Natural killer cell (primary cell): ENCODE results near the gene DYNC2H1. TPM values are rescaled to one million over a fixed set of nuclear protein-coding genes. Genes with fewer than 3 reads are reported as not detected.

Source experiments
- ATAC-seq, 3 donors: fragments of 150-1000 bp in 2 of 3; fragments of 200-7000 bp in 1 of 3; cut with Tn5 transposase; 1 replicate in 1 of 3; 2 replicates in 2 of 3; pipeline ENCODE4 v1.10.0; 2021; ENCODE audit warnings: mild to moderate bottlenecking in 2 of 3, moderate library complexity in 2 of 3
- DNase-seq, 2 donors: peaks; one replicate each; pipeline versions ENCODE4 v3.0.0 to v3.0.0-alpha.2; 2013 to 2021; ENCODE audit warnings: mixed read lengths in 1 of 2
- H3K27ac ChIP-seq: one replicate; pipeline ENCODE4 v1.5.1; 2013; ENCODE audit warnings: mild to moderate bottlenecking, low read length
- H3K27me3 ChIP-seq: one replicate; pipeline ENCODE4 v1.6.1; 2013; ENCODE audit warnings: low read length; ENCODE audit not compliant: control insufficient read depth, insufficient read depth
- H3K36me3 ChIP-seq: one replicate; pipeline ENCODE4 v1.6.1; 2013; ENCODE audit warnings: low read length; ENCODE audit not compliant: control insufficient read depth, insufficient read depth
- H3K4me1 ChIP-seq: one replicate; pipeline ENCODE4 v1.6.1; 2013; ENCODE audit warnings: low read length; ENCODE audit not compliant: control insufficient read depth, insufficient read depth
- H3K4me3 ChIP-seq: one replicate; pipeline ENCODE4 v1.5.1; 2013; ENCODE audit warnings: low read length
- H3K9me3 ChIP-seq: one replicate; pipeline ENCODE4 v1.6.1; 2013; ENCODE audit warnings: low read length; ENCODE audit not compliant: control insufficient read depth, insufficient read depth
- H3K27ac Mint-ChIP-seq, 2 donors: one replicate each; pipeline ENCODE4 v1.8.0; 2022; ENCODE audit warnings: mild to moderate bottlenecking in 2 of 2, mixed read lengths in 2 of 2, moderate library complexity in 1 of 2
- H3K27me3 Mint-ChIP-seq, 2 donors: one replicate each; pipeline ENCODE4 v1.8.0; 2022; ENCODE audit warnings: low read depth in 2 of 2, mixed read lengths in 2 of 2
- H3K36me3 Mint-ChIP-seq: one replicate; pipeline ENCODE4 v1.8.0; 2022; ENCODE audit warnings: mixed read lengths
- H3K4me1 Mint-ChIP-seq, 2 donors: one replicate each; pipeline ENCODE4 v1.8.0; 2022; ENCODE audit warnings: mixed read lengths in 2 of 2
- H3K4me3 Mint-ChIP-seq: one replicate; pipeline ENCODE4 v1.8.0; 2022; ENCODE audit warnings: mild to moderate bottlenecking, moderate library complexity, mixed read lengths
- H3K9me3 Mint-ChIP-seq, 2 donors: one replicate each; pipeline ENCODE4 v1.8.0; 2022; ENCODE audit warnings: mixed read lengths in 2 of 2
- CTCF ChIP-seq: fragments of 200-600 bp; IDR thresholded peaks from one replicate; pipeline ENCODE4 v1.8.0; 2022; ENCODE audit warnings: antibody characterized with exemption
- WGBS: methylation state at CpG from one replicate; pipeline ENCODE4 v1.1.7; 2013; ENCODE audit warnings: missing lambda C conversion rate; ENCODE audit not compliant: insufficient coverage; 5-methylcytosine and 5-hydroxymethylcytosine counted together
- intact Hi-C: fragments of 100-400 bp; cut with micrococcal nuclease; formaldehyde crosslinking; loops from one replicate; pipeline ENCODE4 v1.14.2; 2022
- total RNA-seq, 4 donors: library from RNA; stranded (reverse); fragments of 120-200 nt in 1 of 4; gene quantifications; one replicate each; pipeline versions ENCODE4 v1.2.3 to v1.2.4, GENCODE V29; 2013 to 2022

The DYNC2H1 gene
- total RNA-seq, 3 donors from 2014 or later (not counting 1 experiment from before 2014, with no cell fraction given) = 4.1 to 7.5 (median 4.4) TPM

GRCh38 chr11:103484545-103484944 lies 375.3 kb downstream of the DYNC2H1 start:
- no peaks in the 10 kb centered on the region for H3K4me1 Mint-ChIP-seq
- no peak overlapping the region for H3K4me3 Mint-ChIP-seq
- no peak for ATAC-seq
- H3K36me3 Mint-ChIP-seq = no peaks in the 10 kb centered on the region
- DNase-seq = no peak
- Histone ChIP-seq H3K27me3 (no peaks in the 10 kb centered on the region), H3K4me3 (no peak overlapping the region), H3K9me3 (no peaks in the 10 kb centered on the region), H3K27ac (no peak overlapping the region), H3K36me3 (no peaks in the 10 kb centered on the region), H3K4me1 (no peaks in the 10 kb centered on the region)
- H3K27me3 Mint-ChIP-seq = no peaks in the 10 kb centered on the region
- no peak for TF ChIP-seq CTCF
- intact Hi-C loops = no loop called here
- peaks cover 0 to 7% of the 10 kb centered on the region in 2 donors for H3K9me3 Mint-ChIP-seq
- H3K27ac Mint-ChIP-seq = no peak overlapping the region
- 92% methylated on average over 2 of the region's 3 CpGs for WGBS

GRCh38 chr11:103486604-103487003 lies 377.4 kb downstream of the DYNC2H1 start:
- H3K4me3 Mint-ChIP-seq = no peak overlapping the region
- H3K27ac Mint-ChIP-seq = no peak overlapping the region
- DNase-seq (no peak), ATAC-seq (no peak)
- Histone ChIP-seq H3K27ac (no peak overlapping the region), H3K4me3 (no peak overlapping the region), H3K4me1 (no peaks in the 10 kb centered on the region), H3K36me3 (no peaks in the 10 kb centered on the region), H3K27me3 (no peaks in the 10 kb centered on the region), H3K9me3 (peaks cover 4% of the 10 kb centered on the region)
- no peaks in the 10 kb centered on the region for H3K27me3 Mint-ChIP-seq
- intact Hi-C loops = no loop called here
- no peaks in the 10 kb centered on the region for H3K36me3 Mint-ChIP-seq
- peaks cover 0 to 7% of the 10 kb centered on the region in 2 donors for H3K9me3 Mint-ChIP-seq
- no peak for TF ChIP-seq CTCF
- no CpG with 5 or more reads among the region's 5 CpGs for WGBS
- H3K4me1 Mint-ChIP-seq = no peaks in the 10 kb centered on the region

GRCh38 chr11:103487113-103487512 lies 377.9 kb downstream of the DYNC2H1 start:
- no peak for DNase-seq
- no peaks in the 10 kb centered on the region for H3K27me3 ChIP-seq
- no peaks in the 10 kb centered on the region for H3K36me3 ChIP-seq
- H3K4me1 ChIP-seq = no peaks in the 10 kb centered on the region
- Mint-ChIP-seq H3K27me3 (no peaks in the 10 kb centered on the region), H3K4me1 (no peaks in the 10 kb centered on the region), H3K9me3 (peaks cover 0 to 7% of the 10 kb centered on the region in 2 donors), H3K4me3 (no peak overlapping the region), H3K27ac (no peak overlapping the region), H3K36me3 (no peaks in the 10 kb centered on the region)
- no peak for TF ChIP-seq CTCF
- intact Hi-C loops = no loop called here
- H3K27ac ChIP-seq = no peak overlapping the region
- ATAC-seq = no peak
- peaks cover 4% of the 10 kb centered on the region for H3K9me3 ChIP-seq
- WGBS = 98% methylated on average over 2 of the region's 4 CpGs
- no peak overlapping the region for H3K4me3 ChIP-seq

- H3K4me1 Mint-ChIP-seq = no peaks in the 10 kb centered on the region
- no peak overlapping the region for H3K4me3 Mint-ChIP-seq
- H3K9me3 ChIP-seq = peaks cover 4% of the 10 kb centered on the region
- H3K27me3 ChIP-seq = no peaks in the 10 kb centered on the region
- no peak overlapping the region for H3K27ac Mint-ChIP-seq
- ATAC-seq (peak in 1 of 3 donors; percentile 14), DNase-seq (no peak)
- H3K36me3 Mint-ChIP-seq = no peaks in the 10 kb centered on the region
- no peaks in the 10 kb centered on the region for H3K27me3 Mint-ChIP-seq
- no peak overlapping the region for H3K4me3 ChIP-seq
- H3K36me3 ChIP-seq = no peaks in the 10 kb centered on the region
- H3K9me3 Mint-ChIP-seq = peaks cover 0 to 7% of the 10 kb centered on the region in 2 donors
- intact Hi-C loops = no loop called here
- H3K4me1 ChIP-seq = no peaks in the 10 kb centered on the region
- H3K27ac ChIP-seq = no peak overlapping the region
- TF ChIP-seq CTCF = no peak
Observed at GRCh38 chr11:103488031-103488461, 378.8 kb downstream of the DYNC2H1 start.
